GM12878 (cell line): Measurements from ENCODE around the gene CHD9. TPM values are rescaled to one million over a fixed set of nuclear protein-coding genes. Genes with fewer than 3 reads are reported as not detected.

Experiments used
- ATAC-seq: fragments of 200-7000 bp; cut with Tn5 transposase; 3 replicates; pipeline ENCODE4 v1.9.1; 2020; ENCODE audit warnings: mild to moderate bottlenecking, moderate library complexity
- BruUV-seq: library from RNA; stranded (reverse); fragments of 400-500 nt; replicated peaks from 2 replicates; lab custom pipeline; 2021; lab: Mats Ljungman, UMichigan
- CTCF ChIA-PET: fragments of 300-600 bp; sonication (Branson Sonifier 250); formaldehyde crosslinking; extraction: SDS; loops from one replicate; lab custom pipeline; 2021; ENCODE audit warnings: inconsistent platforms; lab: Yijun Ruan, JAX
- POLR2A ChIA-PET: fragments of 350-600 bp; formaldehyde crosslinking; extraction: SDS; loops from one replicate; lab custom pipeline; 2021; ENCODE audit warnings: inconsistent platforms; lab: Charles Lee
- RAD21 ChIA-PET: fragments of 300-600 bp; sonication (Branson Sonifier 250); formaldehyde crosslinking; loops from one replicate; lab custom pipeline; 2023; ENCODE audit warnings: antibody characterized with exemption; ENCODE audit not compliant: unreplicated experiment; lab: Charles Lee
- SMC1A ChIA-PET: fragments of 300-600 bp; sonication (Branson Sonifier 250); formaldehyde crosslinking; loops from one replicate; lab custom pipeline; 2023; ENCODE audit not compliant: unreplicated experiment, uncharacterized antibody; lab: Charles Lee
- DNase-seq: peaks from one replicate; pipeline ENCODE4 v3.0.0-alpha.2; 2011; ENCODE audit warnings: low read depth, low spot score
- FAIRE-seq: peaks from 3 replicates; lab custom pipeline; 2011; peaks lifted over from hg19 to GRCh38; lab: Jason Lieb, UNC
- H2AFZ ChIP-seq: 2 replicates; pipeline ENCODE4 v1.6.0; 2011; ENCODE audit warnings: low read depth, low read length, control low read depth; ENCODE audit not compliant: control insufficient read depth
- H3K27ac ChIP-seq: 2 replicates; pipeline ENCODE4 v1.5.1; 2011; ENCODE audit warnings: control low read depth; ENCODE audit not compliant: control insufficient read depth, insufficient read depth
- H3K27me3 ChIP-seq, 2 experiments: replicated peaks in 1 of 2; 2 replicates each; pipeline versions ENCODE4 v1.6.0 to v1.6.1; 2011; ENCODE audit warnings: low read length in 1 of 2; ENCODE audit not compliant: control insufficient read depth in 2 of 2, insufficient read depth in 2 of 2
- H3K36me3 ChIP-seq, 2 experiments: 2 replicates each; pipeline ENCODE4 v1.5.1; 2011; ENCODE audit warnings: low read length in 1 of 2; ENCODE audit not compliant: control insufficient read depth in 2 of 2, insufficient read depth in 2 of 2
- H3K4me1 ChIP-seq: 2 replicates; pipeline ENCODE4 v1.6.1; 2011; ENCODE audit warnings: mild to moderate bottlenecking, low read length, moderate library complexity, mixed read lengths; ENCODE audit not compliant: control insufficient read depth, insufficient read depth
- H3K4me2 ChIP-seq: 2 replicates; pipeline ENCODE4 v1.6.0; 2011; ENCODE audit warnings: control low read depth; ENCODE audit not compliant: control insufficient read depth, insufficient read depth
- H3K4me3 ChIP-seq: fragments of 200-600 bp; sonication (generic); 2 replicates; pipeline ENCODE4 v1.5.1; 2016
- H3K79me2 ChIP-seq: 2 replicates; pipeline ENCODE4 v1.6.0; 2011; ENCODE audit warnings: low read length; ENCODE audit not compliant: control insufficient read depth, insufficient read depth
- H3K9ac ChIP-seq: 2 replicates; pipeline ENCODE4 v1.8.0; 2011; ENCODE audit warnings: low read length, control low read depth, mixed read lengths; ENCODE audit not compliant: control insufficient read depth, insufficient read depth
- H3K9me3 ChIP-seq: replicated peaks from 3 replicates; pipeline ENCODE4 v1.5.1; 2011; ENCODE audit warnings: mild to moderate bottlenecking, low read length; ENCODE audit not compliant: control insufficient read depth, insufficient read depth
- H4K20me1 ChIP-seq: 2 replicates; pipeline ENCODE4 v1.6.0; 2011; ENCODE audit not compliant: control insufficient read depth, insufficient read depth
- BRCA1 ChIP-seq: IDR thresholded peaks from 2 replicates; pipeline ENCODE4 v1.6.1; 2011; ENCODE audit warnings: low read depth, low read length, improper control_type of control experiment
- CHD4 ChIP-seq: fragments of 200-600 bp; sonication (generic); IDR thresholded peaks from 2 replicates; pipeline ENCODE4 v1.6.1; 2016; ENCODE audit warnings: mild to moderate bottlenecking
- EED ChIP-seq: sonication (generic); IDR thresholded peaks from 2 replicates; pipeline ENCODE4 v1.6.1; 2016; ENCODE audit warnings: antibody characterized with exemption, low read depth
- ETV6 ChIP-seq, 2 experiments: fragments of 450-650 bp in 1 of 2; IDR thresholded peaks in 1 of 2; conservative IDR thresholded peaks in 1 of 2; 2 replicates each; pipeline ENCODE4 v1.6.1; 2014; ENCODE audit warnings: antibody characterized with exemption in 1 of 2, borderline replicate concordance in 1 of 2, low read depth in 1 of 2, mild to moderate bottlenecking in 1 of 2, moderate library complexity in 1 of 2
- HDAC2 ChIP-seq: fragments of 200-600 bp; sonication (generic); IDR thresholded peaks from 2 replicates; pipeline ENCODE4 v1.6.1; 2017
- MLLT1 ChIP-seq: fragments of 450-650 bp; IDR thresholded peaks from 2 replicates; pipeline ENCODE4 v1.6.1; 2016; ENCODE audit warnings: mild to moderate bottlenecking
- NBN ChIP-seq: fragments of 450-650 bp; IDR thresholded peaks from 2 replicates; pipeline ENCODE4 v1.6.1; 2016
- TCF7 ChIP-seq: IDR thresholded peaks from 2 replicates; pipeline ENCODE4 v1.6.1; 2014; ENCODE audit warnings: antibody characterized with exemption, borderline replicate concordance
- YBX1 ChIP-seq: fragments of 450-650 bp; IDR thresholded peaks from 2 replicates; pipeline ENCODE4 v1.6.1; 2016; ENCODE audit warnings: antibody characterized with exemption
- ZNF592 ChIP-seq: fragments of 450-650 bp; IDR thresholded peaks from 2 replicates; pipeline ENCODE4 v1.6.1; 2017; ENCODE audit warnings: mild to moderate bottlenecking, moderate library complexity
- ZNF687 ChIP-seq: fragments of 450-650 bp; IDR thresholded peaks from 2 replicates; pipeline ENCODE4 v1.6.1; 2017; ENCODE audit warnings: mild to moderate bottlenecking, moderate library complexity
- WGBS: methylation state at CpG from one replicate; pipeline ENCODE4 v1.1.6; 2016; ENCODE audit warnings: low lambda C conversion rate; ENCODE audit not compliant: insufficient replicate concordance, insufficient coverage; ENCODE audit errors: missing lambda C conversion rate; 5-methylcytosine and 5-hydroxymethylcytosine counted together
- in situ Hi-C: fragments of 300-500 bp; cut with MboI; formaldehyde crosslinking; loops from 9 replicates; pipeline ENCODE4 v1.14.3; 2018; ENCODE audit warnings: mixed read lengths
- intact Hi-C: fragments of 100-400 bp; cut with micrococcal nuclease; formaldehyde crosslinking; loops from one replicate; pipeline ENCODE4 v1.14.2; 2022; ENCODE audit not compliant: unreplicated experiment
- polyA plus RNA-seq, 11 experiments: library from polyadenylated mRNA; depleted of rRNA in 4 of 11; unstranded in 6 of 11; stranded (reverse) in 5 of 11; fragments of >200 nt; fragmentation: Nextera tagmentation in 4 of 11; fragmentation: Illumina TruSeq in 1 of 11; extraction: Ambion mirVana in 4 of 11; extraction: Trizol in 1 of 11; gene quantifications; 1 replicate in 1 of 11; 2 replicates in 10 of 11; pipeline versions ENCODE4 v1.2.1 to v1.2.3, GENCODE V29; 2011 to 2016; ENCODE audit warnings: inconsistent platforms in 2 of 11, missing spikeins in 2 of 11, low read depth in 1 of 11
- total RNA-seq, 4 experiments: library from RNA; depleted of rRNA in 3 of 4; stranded (reverse); fragments of >200 nt in 3 of 4; fragmentation: Illumina TruSeq in 1 of 4; extraction: Trizol in 1 of 4; gene quantifications; 2 replicates each; pipeline versions ENCODE4 v1.2.1 to v1.2.3, GENCODE V29; 2013 to 2021
- TF ChIP-seq, protein P1 (sequence below): fragments of 450-650 bp; IDR thresholded peaks from 2 replicates; pipeline ENCODE4 v1.6.1; 2017; ENCODE audit warnings: mild to moderate bottlenecking, low read depth, inconsistent platforms; ENCODE audit not compliant: poor library complexity, severe bottlenecking

The CHD9 gene
- total and polyA plus RNA-seq, 10 of the 15 experiments (the other 5 are each of a cell fraction or from before 2014, with no cell fraction given), result 29.2 to 95.7 (median 54.3) TPM

- H3K36me3 ChIP-seq, result peaks cover 7 to 35% of the 10 kb centered on the region in 2 experiments
- SMC1A ChIA-PET, result interaction anchor here (0.6 to 1.8 kb wide), 8 partner anchors 8 to 315 kb away, joined by 3 to 6 read pairs (median 3); no protein-coding TSS in a partner anchor
- WGBS, result 95% methylated on average over 2 of the region's 2 CpGs
- TF ChIP-seq ZNF687, result no peak
- no peak for TF ChIP-seq HDAC2
- TF ChIP-seq NBN, result no peak
- TF ChIP-seq, protein P1, sequence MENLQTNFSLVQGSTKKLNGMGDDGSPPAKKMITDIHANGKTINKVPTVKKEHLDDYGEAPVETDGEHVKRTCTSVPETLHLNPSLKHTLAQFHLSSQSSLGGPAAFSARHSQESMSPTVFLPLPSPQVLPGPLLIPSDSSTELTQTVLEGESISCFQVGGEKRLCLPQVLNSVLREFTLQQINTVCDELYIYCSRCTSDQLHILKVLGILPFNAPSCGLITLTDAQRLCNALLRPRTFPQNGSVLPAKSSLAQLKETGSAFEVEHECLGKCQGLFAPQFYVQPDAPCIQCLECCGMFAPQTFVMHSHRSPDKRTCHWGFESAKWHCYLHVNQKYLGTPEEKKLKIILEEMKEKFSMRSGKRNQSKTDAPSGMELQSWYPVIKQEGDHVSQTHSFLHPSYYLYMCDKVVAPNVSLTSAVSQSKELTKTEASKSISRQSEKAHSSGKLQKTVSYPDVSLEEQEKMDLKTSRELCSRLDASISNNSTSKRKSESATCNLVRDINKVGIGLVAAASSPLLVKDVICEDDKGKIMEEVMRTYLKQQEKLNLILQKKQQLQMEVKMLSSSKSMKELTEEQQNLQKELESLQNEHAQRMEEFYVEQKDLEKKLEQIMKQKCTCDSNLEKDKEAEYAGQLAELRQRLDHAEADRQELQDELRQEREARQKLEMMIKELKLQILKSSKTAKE, result no peak
- TF ChIP-seq BRCA1, result no peak
- no peak for TF ChIP-seq EED
- no peak for TF ChIP-seq ETV6 (conservative IDR thresholded peaks at IDR 0.05 in 1 of 2, IDR thresholded peaks at IDR 0.05 in 1 of 2; ENCODE audit: borderline replicate concordance in 1 of 2, low read depth in 1 of 2)
- TF ChIP-seq MLLT1, result no peak
- TF ChIP-seq TCF7, result no peak
- TF ChIP-seq YBX1, result no peak
- no peak for TF ChIP-seq ZNF592
- TF ChIP-seq CHD4, result no peak
Measured at GRCh38 chr16:53291757-53292392, 237.1 kb downstream of the CHD9 start.

More at GRCh38 chr16:53291757-53292392, 237.1 kb downstream of the CHD9 start:
- no peak for ATAC-seq
- no peaks in the 10 kb centered on the region for H3K4me1 ChIP-seq
- no peaks in the 10 kb centered on the region for H4K20me1 ChIP-seq
- no peak overlapping the region for H3K4me2 ChIP-seq
- no peaks in the 10 kb centered on the region for H3K79me2 ChIP-seq
- ChIA-PET CTCF (interaction anchor here (0.9 to 1.5 kb wide), 3 partner anchors 8 to 234 kb away, joined by 3 to 6 read pairs (median 3); no protein-coding TSS in a partner anchor), RAD21 (no interaction called here), POLR2A (no interaction called here)
- no peak overlapping the region for H3K27ac ChIP-seq
- no peak for FAIRE-seq
- H3K4me3 ChIP-seq, result no peak overlapping the region
- intact Hi-C loops, result no loop called here
- no peak overlapping the region for H3K9ac ChIP-seq
- H3K27me3 ChIP-seq, result no peaks in the 10 kb centered on the region
- no peaks in the 10 kb centered on the region for H3K9me3 ChIP-seq
- H2AFZ ChIP-seq, result no peak overlapping the region
- in situ Hi-C loops, result loop anchor here (25.0 kb wide), 1 partner anchor 1105 kb away; no protein-coding TSS in a partner anchor
- BruUV-seq, result no TSS peak
- no peak for DNase-seq
